K562 (cell line): Measurements from ENCODE around the gene ZBTB8A. TPM values are rescaled to one million over a fixed set of nuclear protein-coding genes. Genes with fewer than 3 reads are reported as not detected.
A peak's percentile ranks its signal among the peaks of the same experiment; 100 is the strongest.

ENCODE experiments used
- ARHGAP35 ChIP-seq: fragments of 450-650 bp; IDR thresholded peaks from 2 replicates; pipeline ENCODE4 v1.6.1; 2018; ENCODE audit not compliant: partially characterized antibody
- ETS2 ChIP-seq: IDR thresholded peaks from 2 replicates; pipeline ENCODE4 v1.6.1; 2016; ENCODE audit warnings: borderline replicate concordance, missing genetic modification characterization, mild to moderate bottlenecking, moderate library complexity, missing compliant biosample characterization; ENCODE audit not compliant: poor library complexity, severe bottlenecking
- FOXP1 ChIP-seq: sonication (generic); formaldehyde crosslinking; IDR thresholded peaks from 2 replicates; pipeline ENCODE4 v1.8.0; 2022; ENCODE audit warnings: mild to moderate bottlenecking, missing genetic modification reagents
- KLF13 ChIP-seq: fragments of 450-650 bp; IDR thresholded peaks from 2 replicates; pipeline ENCODE4 v1.6.1; 2016; ENCODE audit warnings: missing genetic modification characterization, low read depth, mild to moderate bottlenecking, missing compliant biosample characterization, moderate library complexity, borderline replicate concordance
- MED1 ChIP-seq: sonication (generic); formaldehyde crosslinking; IDR thresholded peaks from 2 replicates; pipeline ENCODE4 v1.8.1; 2023; ENCODE audit warnings: missing genetic modification reagents, borderline replicate concordance
- SRSF7 ChIP-seq: fragments of 200-400 bp; formaldehyde crosslinking; optimal IDR thresholded peaks from 2 replicates; pipeline ENCODE3; 2017; ENCODE audit warnings: mild to moderate bottlenecking, low read depth, low read length
- TEAD1 ChIP-seq, 2 experiments: fragments of 450-650 bp in 1 of 2; sonication (generic) in 1 of 2; formaldehyde crosslinking; IDR thresholded peaks; 2 replicates each; pipeline versions ENCODE4 v1.4.0 to v1.8.0; 2020 to 2022; ENCODE audit warnings: mild to moderate bottlenecking in 2 of 2, missing genetic modification reagents in 1 of 2
- ZFX ChIP-seq: sonication (generic); formaldehyde crosslinking; IDR thresholded peaks from 2 replicates; pipeline ENCODE4 v1.8.0; 2022; ENCODE audit warnings: mild to moderate bottlenecking, missing genetic modification reagents, moderate library complexity
- ZNF24 ChIP-seq: fragments of 450-650 bp; IDR thresholded peaks from 2 replicates; pipeline ENCODE4 v1.6.1; 2016
- ZNF274 ChIP-seq: IDR thresholded peaks from 2 replicates; pipeline ENCODE4 v1.6.1; 2011; ENCODE audit warnings: low read depth, mild to moderate bottlenecking, low read length, moderate library complexity, borderline replicate concordance
- ZNF311 ChIP-seq: fragments of 250-450 bp; sonication (Bioruptor Pico); IDR thresholded peaks from 2 replicates; pipeline ENCODE4 v1.4.0; 2020; ENCODE audit warnings: mild to moderate bottlenecking, moderate library complexity
- polyA plus RNA-seq, 8 experiments: library from polyadenylated mRNA; depleted of rRNA in 4 of 8; stranded (reverse) in 5 of 8; unstranded in 3 of 8; fragments of >200 nt; fragmentation: Nextera tagmentation in 2 of 8; fragmentation: Illumina TruSeq in 1 of 8; extraction: Ambion mirVana in 2 of 8; extraction: Trizol in 1 of 8; gene quantifications; 2 replicates each; pipeline versions ENCODE4 v1.2.1 to v1.2.3, GENCODE V29; 2011 to 2014; ENCODE audit warnings: inconsistent platforms in 1 of 8, missing spikeins in 1 of 8
- total RNA-seq, 7 experiments: library from RNA; depleted of rRNA in 6 of 7; stranded (reverse); fragments of >200 nt in 6 of 7; fragmentation: Illumina TruSeq in 2 of 7; extraction: Trizol in 2 of 7; gene quantifications; 2 replicates each; pipeline versions ENCODE4 v1.2.1 to v1.2.3, GENCODE V29; 2011 to 2021; ENCODE audit warnings: low replicate concordance in 1 of 7
- TF ChIP-seq, protein P1 (sequence below), 2 experiments: fragments of 450-650 bp; formaldehyde crosslinking in 1 of 2; IDR thresholded peaks; 2 replicates each; pipeline versions ENCODE4 v1.4.0 to v1.6.1; 2014 to 2020; ENCODE audit warnings: mild to moderate bottlenecking in 2 of 2, borderline replicate concordance in 1 of 2, low read depth in 1 of 2
- TF ChIP-seq, protein P2 (sequence below): fragments of 150-350 bp; conservative IDR thresholded peaks from 2 replicates; pipeline ENCODE4 v1.6.1; 2014; ENCODE audit warnings: low read length
- TF ChIP-seq, protein P3 (sequence below): fragments of 450-650 bp; IDR thresholded peaks from 2 replicates; pipeline ENCODE4 v1.7.0; 2016; ENCODE audit warnings: borderline replicate concordance

ZBTB8A gene
- total and polyA plus RNA-seq, 9 of the 15 experiments (the other 6 are each of a cell fraction or from before 2014, with no cell fraction given) = 0.01 to 0.64 (median 0.09) TPM

GRCh38 chr1:32650752-32651460 lies 111.7 kb downstream of the ZBTB8A start, which contains the start of gene RBBP4 (continued):
- TF ChIP-seq, protein P1, sequence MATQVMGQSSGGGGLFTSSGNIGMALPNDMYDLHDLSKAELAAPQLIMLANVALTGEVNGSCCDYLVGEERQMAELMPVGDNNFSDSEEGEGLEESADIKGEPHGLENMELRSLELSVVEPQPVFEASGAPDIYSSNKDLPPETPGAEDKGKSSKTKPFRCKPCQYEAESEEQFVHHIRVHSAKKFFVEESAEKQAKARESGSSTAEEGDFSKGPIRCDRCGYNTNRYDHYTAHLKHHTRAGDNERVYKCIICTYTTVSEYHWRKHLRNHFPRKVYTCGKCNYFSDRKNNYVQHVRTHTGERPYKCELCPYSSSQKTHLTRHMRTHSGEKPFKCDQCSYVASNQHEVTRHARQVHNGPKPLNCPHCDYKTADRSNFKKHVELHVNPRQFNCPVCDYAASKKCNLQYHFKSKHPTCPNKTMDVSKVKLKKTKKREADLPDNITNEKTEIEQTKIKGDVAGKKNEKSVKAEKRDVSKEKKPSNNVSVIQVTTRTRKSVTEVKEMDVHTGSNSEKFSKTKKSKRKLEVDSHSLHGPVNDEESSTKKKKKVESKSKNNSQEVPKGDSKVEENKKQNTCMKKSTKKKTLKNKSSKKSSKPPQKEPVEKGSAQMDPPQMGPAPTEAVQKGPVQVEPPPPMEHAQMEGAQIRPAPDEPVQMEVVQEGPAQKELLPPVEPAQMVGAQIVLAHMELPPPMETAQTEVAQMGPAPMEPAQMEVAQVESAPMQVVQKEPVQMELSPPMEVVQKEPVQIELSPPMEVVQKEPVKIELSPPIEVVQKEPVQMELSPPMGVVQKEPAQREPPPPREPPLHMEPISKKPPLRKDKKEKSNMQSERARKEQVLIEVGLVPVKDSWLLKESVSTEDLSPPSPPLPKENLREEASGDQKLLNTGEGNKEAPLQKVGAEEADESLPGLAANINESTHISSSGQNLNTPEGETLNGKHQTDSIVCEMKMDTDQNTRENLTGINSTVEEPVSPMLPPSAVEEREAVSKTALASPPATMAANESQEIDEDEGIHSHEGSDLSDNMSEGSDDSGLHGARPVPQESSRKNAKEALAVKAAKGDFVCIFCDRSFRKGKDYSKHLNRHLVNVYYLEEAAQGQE (IDR thresholded peaks at IDR 0.05; ENCODE audit: borderline replicate concordance) = peak; percentile 72
- TF ChIP-seq, protein P1 (CRISPR knock-in tag; IDR thresholded peaks at IDR 0.05; ENCODE audit: low read depth) = peak; percentile 77
- TF ChIP-seq KLF13 (tag) (peak; percentile 96), ETS2 (peak; percentile 84), ARHGAP35 (no peak), ZNF24 (no peak; the same call in 1 of the 2 replicates), ZFX (peak; percentile 100), ZNF311 (CRISPR knock-in tag) (peak; percentile 96), MED1 (CRISPR knock-in tag) (no peak), TEAD1 (CRISPR knock-in tag; IDR thresholded peaks at IDR 0.05) (peak; percentile 78 to 99), FOXP1 (peak; percentile 80), ZNF274 (no peak), SRSF7 (no peak)
- TF ChIP-seq, protein P2, sequence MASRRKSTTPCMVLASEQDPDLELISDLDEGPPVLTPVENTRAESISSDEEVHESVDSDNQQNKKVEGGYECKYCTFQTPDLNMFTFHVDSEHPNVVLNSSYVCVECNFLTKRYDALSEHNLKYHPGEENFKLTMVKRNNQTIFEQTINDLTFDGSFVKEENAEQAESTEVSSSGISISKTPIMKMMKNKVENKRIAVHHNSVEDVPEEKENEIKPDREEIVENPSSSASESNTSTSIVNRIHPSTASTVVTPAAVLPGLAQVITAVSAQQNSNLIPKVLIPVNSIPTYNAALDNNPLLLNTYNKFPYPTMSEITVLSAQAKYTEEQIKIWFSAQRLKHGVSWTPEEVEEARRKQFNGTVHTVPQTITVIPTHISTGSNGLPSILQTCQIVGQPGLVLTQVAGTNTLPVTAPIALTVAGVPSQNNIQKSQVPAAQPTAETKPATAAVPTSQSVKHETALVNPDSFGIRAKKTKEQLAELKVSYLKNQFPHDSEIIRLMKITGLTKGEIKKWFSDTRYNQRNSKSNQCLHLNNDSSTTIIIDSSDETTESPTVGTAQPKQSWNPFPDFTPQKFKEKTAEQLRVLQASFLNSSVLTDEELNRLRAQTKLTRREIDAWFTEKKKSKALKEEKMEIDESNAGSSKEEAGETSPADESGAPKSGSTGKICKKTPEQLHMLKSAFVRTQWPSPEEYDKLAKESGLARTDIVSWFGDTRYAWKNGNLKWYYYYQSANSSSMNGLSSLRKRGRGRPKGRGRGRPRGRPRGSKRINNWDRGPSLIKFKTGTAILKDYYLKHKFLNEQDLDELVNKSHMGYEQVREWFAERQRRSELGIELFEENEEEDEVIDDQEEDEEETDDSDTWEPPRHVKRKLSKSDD = 0 out of 2 replicates have a peak, but pooled peaks have one; percentile 61
- TF ChIP-seq, protein P3, sequence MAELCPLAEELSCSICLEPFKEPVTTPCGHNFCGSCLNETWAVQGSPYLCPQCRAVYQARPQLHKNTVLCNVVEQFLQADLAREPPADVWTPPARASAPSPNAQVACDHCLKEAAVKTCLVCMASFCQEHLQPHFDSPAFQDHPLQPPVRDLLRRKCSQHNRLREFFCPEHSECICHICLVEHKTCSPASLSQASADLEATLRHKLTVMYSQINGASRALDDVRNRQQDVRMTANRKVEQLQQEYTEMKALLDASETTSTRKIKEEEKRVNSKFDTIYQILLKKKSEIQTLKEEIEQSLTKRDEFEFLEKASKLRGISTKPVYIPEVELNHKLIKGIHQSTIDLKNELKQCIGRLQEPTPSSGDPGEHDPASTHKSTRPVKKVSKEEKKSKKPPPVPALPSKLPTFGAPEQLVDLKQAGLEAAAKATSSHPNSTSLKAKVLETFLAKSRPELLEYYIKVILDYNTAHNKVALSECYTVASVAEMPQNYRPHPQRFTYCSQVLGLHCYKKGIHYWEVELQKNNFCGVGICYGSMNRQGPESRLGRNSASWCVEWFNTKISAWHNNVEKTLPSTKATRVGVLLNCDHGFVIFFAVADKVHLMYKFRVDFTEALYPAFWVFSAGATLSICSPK = no peak
